Left renal cortex interstitium (tissue), 4 donors: ENCODE results near the gene NYAP2. TPM values are rescaled to one million over a fixed set of nuclear protein-coding genes. Genes with fewer than 3 reads are reported as not detected.

ENCODE experiments used
- DNase-seq, 4 donors: peaks; one replicate each; pipeline ENCODE4 v3.0.0-alpha.2; 2013; ENCODE audit warnings: low read depth in 4 of 4, low spot score in 2 of 4, missing footprints in 1 of 4
- polyA plus RNA-seq, 4 donors: library from polyadenylated mRNA; unstranded; fragments of 120-200 nt; gene quantifications; one replicate each; pipeline ENCODE4 v1.2.1, GENCODE V29; 2013; ENCODE audit not compliant: insufficient read length in 4 of 4

NYAP2 gene
- polyA plus RNA-seq, 4 donors: 0.08 TPM; not detected in 2

DNA sequence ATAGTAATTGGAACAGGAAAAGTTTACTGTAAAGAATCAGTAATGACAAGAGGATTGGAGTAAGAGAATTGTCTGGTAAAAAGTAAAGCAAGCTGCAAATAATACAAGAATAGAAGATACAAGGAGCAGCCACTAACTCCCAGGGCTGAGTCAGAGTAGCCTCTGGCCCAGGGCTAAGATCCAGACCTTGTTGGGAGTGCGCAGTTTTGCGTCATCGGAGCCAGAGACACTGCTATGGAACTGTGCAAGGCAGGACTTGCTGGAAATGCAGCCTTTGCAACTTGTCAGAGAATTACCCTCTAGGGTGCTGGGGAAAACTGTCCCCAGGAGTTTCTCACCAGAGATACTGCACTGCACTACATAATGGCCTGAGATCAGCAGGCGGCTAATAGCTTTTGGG, 135.2 kb downstream of the NYAP2 start:
- DNase-seq: no peak

DNA sequence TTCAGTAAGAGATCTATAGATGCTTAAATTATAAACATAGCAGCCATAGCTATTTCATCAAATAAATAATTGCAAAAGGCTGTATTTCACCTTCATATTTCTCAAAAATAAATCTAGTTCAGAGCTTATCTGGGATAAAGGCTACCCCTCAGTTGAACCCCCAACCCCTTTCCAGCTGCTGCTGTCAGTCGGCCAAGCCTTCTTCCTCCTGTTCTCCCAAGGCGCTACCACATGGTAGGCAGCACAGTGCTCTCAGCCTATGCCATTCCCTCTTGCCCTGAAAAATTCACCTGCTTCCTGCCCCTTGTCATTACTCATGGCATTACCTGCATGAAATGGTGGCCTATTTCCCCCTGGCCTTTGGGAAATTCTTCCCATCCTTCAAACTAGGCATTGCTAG, 136.5 kb downstream of the NYAP2 start:
- no peak for DNase-seq

GRCh38 chr2:225543626-225544025, 144.1 kb downstream of the NYAP2 start:
- DNase-seq: no peak

DNA sequence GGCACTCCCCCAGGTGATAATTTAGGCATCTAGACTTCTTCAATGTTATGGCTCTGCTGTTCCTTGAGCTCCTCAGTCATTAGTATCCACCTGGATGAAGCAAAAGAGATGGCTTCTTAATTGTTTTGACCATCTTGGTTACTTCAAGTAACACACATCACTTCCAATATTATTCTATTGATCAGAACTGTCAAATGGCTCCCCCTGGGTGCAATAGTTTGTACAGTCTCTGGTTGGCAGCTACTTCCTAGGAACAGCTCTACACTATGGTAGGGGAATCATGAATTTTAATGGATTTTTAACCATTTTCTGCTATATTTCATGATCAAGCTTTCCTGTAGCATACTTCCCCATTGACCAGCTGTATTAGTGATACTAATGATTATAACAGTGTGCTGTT, 157.0 kb downstream of the NYAP2 start:
- DNase-seq: no peak

GRCh38 chr2:225558399-225559071, 159.0 kb downstream of the NYAP2 start:
- no peak for DNase-seq

GRCh38 chr2:225559072-225559415, 159.5 kb downstream of the NYAP2 start:
- DNase-seq: no peak

GRCh38 chr2:225566798-225567197, 167.3 kb downstream of the NYAP2 start:
- DNase-seq: no peak

GRCh38 chr2:225569995-225570394, 170.5 kb downstream of the NYAP2 start:
- no peak for DNase-seq

GRCh38 chr2:225573603-225574002, 174.1 kb downstream of the NYAP2 start:
- DNase-seq: no peak

GRCh38 chr2:225574582-225575138, 175.2 kb downstream of the NYAP2 start:
- no peak for DNase-seq

DNA sequence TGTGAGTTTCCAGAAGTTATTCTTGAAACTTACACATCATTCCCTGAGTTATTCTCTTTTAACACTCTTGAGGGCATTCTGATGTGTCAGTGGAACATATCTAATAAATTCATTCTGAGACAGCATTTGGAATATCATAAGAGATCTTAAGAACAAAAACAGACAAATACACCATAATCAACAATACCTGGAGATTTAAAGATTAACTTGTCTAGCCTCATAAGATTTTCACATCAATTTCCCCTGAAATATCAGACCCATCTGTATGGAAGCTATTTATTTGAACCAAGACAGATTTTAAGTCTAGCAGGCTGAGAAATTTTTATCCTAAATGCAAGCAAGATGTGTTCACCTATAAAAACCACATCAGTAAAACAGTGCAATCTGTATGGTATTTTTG, 181.6 kb downstream of the NYAP2 start:
- DNase-seq: no peak

GRCh38 chr2:225581906-225582305, 182.4 kb downstream of the NYAP2 start:
- no peak for DNase-seq

DNA sequence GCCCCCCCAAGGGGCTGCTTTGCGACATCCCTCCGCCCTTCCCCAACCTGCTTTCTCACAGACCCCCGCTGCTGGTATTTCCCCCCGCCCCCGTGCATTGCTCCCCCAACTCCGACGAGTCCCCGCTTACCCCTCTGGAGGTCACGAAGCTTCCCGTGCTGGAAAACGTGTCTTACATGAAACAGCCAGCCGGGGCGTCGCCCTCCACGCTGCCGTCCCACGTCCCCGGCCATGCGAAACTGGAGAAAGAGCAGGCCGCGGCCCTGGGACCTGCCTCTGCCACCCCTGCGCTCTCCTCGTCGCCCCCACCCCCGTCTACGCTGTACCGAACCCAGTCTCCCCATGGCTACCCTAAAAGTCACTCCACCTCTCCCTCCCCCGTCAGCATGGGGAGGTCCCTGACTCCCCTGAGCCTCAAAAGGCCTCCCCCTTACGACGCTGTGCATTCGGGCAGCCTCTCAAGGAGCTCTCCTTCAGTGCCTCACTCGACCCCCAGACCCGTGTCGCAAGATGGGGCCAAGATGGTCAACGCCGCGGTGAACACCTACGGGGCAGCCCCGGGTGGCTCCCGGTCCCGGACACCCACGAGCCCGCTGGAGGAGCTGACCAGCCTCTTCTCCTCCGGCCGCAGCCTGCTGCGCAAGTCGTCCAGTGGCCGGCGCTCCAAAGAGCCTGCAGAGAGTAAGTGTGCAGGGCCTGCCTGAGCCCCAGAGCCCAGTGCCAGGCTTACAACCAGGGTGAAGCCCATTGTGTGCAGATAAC, 183.0 kb downstream of the NYAP2 start:
- no peak for DNase-seq

DNA sequence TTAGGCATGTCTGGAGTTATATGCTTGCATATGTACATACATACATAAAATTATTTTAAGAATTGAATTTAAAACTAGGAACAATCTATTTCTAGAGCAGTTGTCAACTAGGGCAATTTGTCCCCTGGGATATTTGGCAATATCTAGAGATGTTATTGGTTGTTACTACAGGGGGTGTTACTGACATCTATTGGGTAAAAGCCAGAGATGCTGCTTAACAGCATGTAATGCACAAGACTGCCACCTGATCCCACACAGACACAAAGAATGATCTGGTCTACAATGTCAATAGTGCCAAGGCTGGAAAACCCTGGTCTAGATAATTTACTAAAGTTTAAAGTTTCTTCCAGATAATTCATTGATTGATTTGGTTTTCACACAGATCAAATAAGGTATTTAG, 185.3 kb downstream of the NYAP2 start:
- no peak for DNase-seq

- no peak for DNase-seq
Measured at GRCh38 chr2:225590932-225591331, 191.4 kb downstream of the NYAP2 start.

GRCh38 chr2:225597911-225598310, 198.4 kb downstream of the NYAP2 start:
- DNase-seq: no peak

GRCh38 chr2:225598426-225598825, 198.9 kb downstream of the NYAP2 start:
- DNase-seq: no peak

GRCh38 chr2:225598897-225599296, 199.4 kb downstream of the NYAP2 start:
- DNase-seq: no peak

- no peak for DNase-seq
Measured at GRCh38 chr2:225599856-225600255, 200.3 kb downstream of the NYAP2 start.

DNA sequence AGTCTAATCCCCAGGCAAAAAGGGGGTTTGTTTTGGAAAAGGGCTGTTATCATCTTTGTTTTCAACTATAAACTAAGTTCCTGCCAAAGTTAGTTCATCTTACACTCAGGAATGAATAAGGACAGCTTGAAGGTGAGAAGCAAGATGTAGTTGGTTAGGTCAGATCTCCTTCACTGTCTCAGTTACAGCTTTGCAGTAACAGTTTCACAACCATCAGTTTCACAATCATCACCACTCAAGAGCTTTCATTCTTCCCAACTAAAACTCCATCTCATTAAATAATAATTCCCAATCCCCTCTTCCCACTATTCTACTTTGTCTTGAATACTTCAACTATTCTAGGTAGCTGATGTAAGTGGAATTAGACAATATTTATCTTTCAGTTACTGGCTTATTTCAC, 200.9 kb downstream of the NYAP2 start:
- no peak for DNase-seq

DNA sequence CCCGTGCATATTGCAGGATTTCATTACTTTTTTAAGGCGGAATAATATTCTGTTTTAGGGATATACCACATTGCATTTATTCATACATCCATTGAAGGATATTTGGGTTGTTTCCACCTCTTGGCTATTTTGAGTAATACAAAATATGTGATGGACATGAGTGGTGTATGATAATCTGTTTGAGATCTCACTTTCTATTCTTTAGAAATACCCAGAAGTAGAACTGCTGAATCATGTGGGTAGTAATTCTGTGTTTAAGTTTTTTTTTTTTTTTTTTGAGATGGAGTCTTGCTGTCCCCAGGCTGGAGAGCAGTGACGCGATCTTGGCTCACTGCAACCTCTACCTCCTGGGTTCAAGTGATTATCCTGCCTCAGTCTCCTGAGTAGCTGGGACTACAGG, 201.4 kb downstream of the NYAP2 start:
- DNase-seq: no peak

- DNase-seq: no peak
Measured at GRCh38 chr2:225602205-225602604, 202.7 kb downstream of the NYAP2 start.
